ENCODE measurements around the gene CERK.

Gene CERK

GRCh38 chr22:46726986-46727317 is 11.1 kb downstream of the CERK start:
- DNase-seq (ENCODE audit: low read depth in 1 of 2, low spot score in 1 of 2), result no peak
- Histone ChIP-seq H3K4me3 (replicated peaks; ENCODE audit: insufficient read depth, low read length) (no peak overlapping the region), H3K27ac (replicated peaks) (no peak overlapping the region), H3K27me3 (ENCODE audit: insufficient read depth, poor library complexity, severe bottlenecking) (no peaks in the 10 kb centered on the region)
- TF ChIP-seq, protein P1, sequence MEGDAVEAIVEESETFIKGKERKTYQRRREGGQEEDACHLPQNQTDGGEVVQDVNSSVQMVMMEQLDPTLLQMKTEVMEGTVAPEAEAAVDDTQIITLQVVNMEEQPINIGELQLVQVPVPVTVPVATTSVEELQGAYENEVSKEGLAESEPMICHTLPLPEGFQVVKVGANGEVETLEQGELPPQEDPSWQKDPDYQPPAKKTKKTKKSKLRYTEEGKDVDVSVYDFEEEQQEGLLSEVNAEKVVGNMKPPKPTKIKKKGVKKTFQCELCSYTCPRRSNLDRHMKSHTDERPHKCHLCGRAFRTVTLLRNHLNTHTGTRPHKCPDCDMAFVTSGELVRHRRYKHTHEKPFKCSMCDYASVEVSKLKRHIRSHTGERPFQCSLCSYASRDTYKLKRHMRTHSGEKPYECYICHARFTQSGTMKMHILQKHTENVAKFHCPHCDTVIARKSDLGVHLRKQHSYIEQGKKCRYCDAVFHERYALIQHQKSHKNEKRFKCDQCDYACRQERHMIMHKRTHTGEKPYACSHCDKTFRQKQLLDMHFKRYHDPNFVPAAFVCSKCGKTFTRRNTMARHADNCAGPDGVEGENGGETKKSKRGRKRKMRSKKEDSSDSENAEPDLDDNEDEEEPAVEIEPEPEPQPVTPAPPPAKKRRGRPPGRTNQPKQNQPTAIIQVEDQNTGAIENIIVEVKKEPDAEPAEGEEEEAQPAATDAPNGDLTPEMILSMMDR (IDR thresholded peaks at IDR 0.05; ENCODE audit: insufficient read depth, low read length), result no peak
- TF ChIP-seq GABPA (IDR thresholded peaks at IDR 0.05; ENCODE audit: low read depth) (no peak), SPI1 (IDR thresholded peaks at IDR 0.05; ENCODE audit: borderline replicate concordance, low read depth) (no peak), REST (IDR thresholded peaks at IDR 0.05; ENCODE audit: insufficient replicate concordance, low read depth) (no peak), POLR2AphosphoS5 (IDR thresholded peaks at IDR 0.05; ENCODE audit: low read depth) (no peak)

GRCh38 chr22:46726066-46726985 is 11.7 kb downstream of the CERK start:
- no peak for DNase-seq (ENCODE audit: low read depth in 1 of 2, low spot score in 1 of 2)
- Histone ChIP-seq H3K4me3 (replicated peaks; ENCODE audit: insufficient read depth, low read length) (no peak overlapping the region), H3K27me3 (ENCODE audit: insufficient read depth, poor library complexity, severe bottlenecking) (no peaks in the 10 kb centered on the region), H3K27ac (replicated peaks) (no peak overlapping the region)
- TF ChIP-seq REST (IDR thresholded peaks at IDR 0.05; ENCODE audit: insufficient replicate concordance, low read depth) (no peak), GABPA (IDR thresholded peaks at IDR 0.05; ENCODE audit: low read depth) (no peak), SPI1 (IDR thresholded peaks at IDR 0.05; ENCODE audit: borderline replicate concordance, low read depth) (no peak)
- TF ChIP-seq, protein P1 (IDR thresholded peaks at IDR 0.05; ENCODE audit: insufficient read depth, low read length), result no peak

- no peaks in the 10 kb centered on the region for H3K27me3 ChIP-seq (ENCODE audit: insufficient read depth, poor library complexity, severe bottlenecking)
- TF ChIP-seq SPI1 (IDR thresholded peaks at IDR 0.05; ENCODE audit: borderline replicate concordance, low read depth) (no peak), REST (IDR thresholded peaks at IDR 0.05; ENCODE audit: insufficient replicate concordance, low read depth) (no peak), GABPA (IDR thresholded peaks at IDR 0.05; ENCODE audit: low read depth) (no peak)
- TF ChIP-seq, protein P1 (IDR thresholded peaks at IDR 0.05; ENCODE audit: insufficient read depth, low read length), result no peak
- H3K4me3 ChIP-seq (replicated peaks; ENCODE audit: insufficient read depth, low read length), result no peak overlapping the region
- DNase-seq (ENCODE audit: low read depth in 1 of 2, low spot score in 1 of 2), result no peak
- H3K27ac ChIP-seq (replicated peaks), result no peak overlapping the region
These were observed 13.0 kb downstream of the CERK start for GRCh38 chr22:46725096-46725495.

Measured in HL-60 (cell line).